B cell (primary cell): ENCODE measurements around the gene ADGRB2. TPM values are rescaled to one million over a fixed set of nuclear protein-coding genes. Genes with fewer than 3 reads are reported as not detected.

Experiments
- ATAC-seq: fragments of 200-7000 bp; cut with Tn5 transposase; one replicate; pipeline ENCODE4 v1.10.0; 2021; ENCODE audit warnings: low read depth, mild to moderate bottlenecking, moderate number of reproducible peaks, moderate library complexity
- CTCF ChIA-PET: fragments of 350-600 bp; sonication (Branson Sonifier 250); formaldehyde crosslinking; loops from one replicate; lab custom pipeline; 2021; ENCODE audit warnings: antibody characterized with exemption, inconsistent platforms; lab: Charles Lee
- POLR2A ChIA-PET: fragments of 350-600 bp; sonication (Branson Sonifier 250); formaldehyde crosslinking; loops from one replicate; lab custom pipeline; 2021; ENCODE audit warnings: antibody characterized with exemption; lab: Charles Lee
- DNase-seq: peaks from one replicate; pipeline ENCODE4 v3.0.0; 2013
- H2AFZ ChIP-seq: 2 replicates; pipeline ENCODE4 v1.6.1; 2012; ENCODE audit warnings: mild to moderate bottlenecking, low read depth, low read length; ENCODE audit not compliant: insufficient read depth, poor library complexity, severe bottlenecking
- H3K27ac ChIP-seq, 2 donors: 1 replicate in 1 of 2; 2 replicates in 1 of 2; pipeline ENCODE4 v1.5.1; 2012 to 2013; ENCODE audit warnings: low read length in 2 of 2, mild to moderate bottlenecking in 2 of 2, moderate library complexity in 1 of 2
- H3K27me3 ChIP-seq, 4 experiments: fragments of 200-600 bp in 1 of 4; sonication (generic) in 1 of 4; replicated peaks in 1 of 4; 1 replicate in 2 of 4; 2 replicates in 2 of 4; pipeline versions ENCODE4 v1.6.1 to v1.7.0; 2013 to 2016; ENCODE audit warnings: low read length in 3 of 4, mild to moderate bottlenecking in 2 of 4, mixed read lengths in 1 of 4, moderate library complexity in 1 of 4; ENCODE audit not compliant: insufficient read depth in 4 of 4, control insufficient read depth in 3 of 4; ENCODE audit errors: control extremely low read depth in 1 of 4
- H3K36me3 ChIP-seq, 2 experiments: replicated peaks in 1 of 2; 1 replicate in 1 of 2; 2 replicates in 1 of 2; pipeline versions ENCODE4 v1.6.1 to v1.7.1; 2013; ENCODE audit warnings: low read length in 1 of 2; ENCODE audit not compliant: insufficient read depth in 2 of 2, control insufficient read depth in 1 of 2; ENCODE audit errors: control extremely low read depth in 1 of 2, extremely low read depth in 1 of 2
- H3K4me1 ChIP-seq, 2 donors: fragments of 200-600 bp in 1 of 2; sonication (generic) in 1 of 2; 1 replicate in 1 of 2; 2 replicates in 1 of 2; pipeline versions ENCODE4 v1.5.1 to v1.6.1; 2013 to 2017; ENCODE audit warnings: low read length in 2 of 2; ENCODE audit not compliant: control insufficient read depth in 2 of 2, insufficient read depth in 2 of 2
- H3K4me2 ChIP-seq: replicated peaks from 2 replicates; pipeline ENCODE3; 2012; ENCODE audit warnings: mild to moderate bottlenecking, low read depth, low read length; ENCODE audit not compliant: poor library complexity, severe bottlenecking
- H3K4me3 ChIP-seq, 5 experiments: fragments of 200-600 bp in 1 of 5; sonication (generic) in 1 of 5; 1 replicate in 3 of 5; 2 replicates in 2 of 5; pipeline versions ENCODE4 v1.5.1 to v1.7.0; 2011 to 2016; ENCODE audit warnings: low read length in 4 of 5, mild to moderate bottlenecking in 4 of 5, low read depth in 2 of 5, control low read depth in 1 of 5, moderate library complexity in 1 of 5; ENCODE audit not compliant: insufficient read depth in 1 of 5; ENCODE audit errors: control extremely low read depth in 1 of 5, extremely low read depth in 1 of 5
- H3K79me2 ChIP-seq: fragments of 200-600 bp; sonication (generic); one replicate; pipeline ENCODE4 v1.6.0; 2016; ENCODE audit warnings: low read length; ENCODE audit not compliant: control insufficient read depth, insufficient read depth
- H3K9ac ChIP-seq: fragments of 200-600 bp; sonication (generic); 2 replicates; pipeline ENCODE4 v1.6.1; 2017; ENCODE audit warnings: mild to moderate bottlenecking, low read length, moderate library complexity
- H3K9me3 ChIP-seq, 3 donors: one replicate each; pipeline versions ENCODE4 v1.6.1 to v1.7.1; 2013; ENCODE audit warnings: low read length in 2 of 3; ENCODE audit not compliant: control insufficient read depth in 2 of 3, insufficient read depth in 1 of 3; ENCODE audit errors: control extremely low read depth in 1 of 3
- H4K20me1 ChIP-seq: 2 replicates; pipeline ENCODE4 v1.6.0; 2012; ENCODE audit warnings: mild to moderate bottlenecking, low read length; ENCODE audit not compliant: insufficient read depth, control insufficient read depth, poor library complexity, severe bottlenecking
- H3K27ac Mint-ChIP-seq: one replicate; pipeline ENCODE4 v1.8.0; 2021; ENCODE audit warnings: mixed read lengths
- H3K27me3 Mint-ChIP-seq: one replicate; pipeline ENCODE4 v1.8.0; 2021; ENCODE audit warnings: mixed read lengths
- H3K4me1 Mint-ChIP-seq: one replicate; pipeline ENCODE4 v1.8.0; 2021; ENCODE audit warnings: mixed read lengths
- H3K4me3 Mint-ChIP-seq: one replicate; pipeline ENCODE4 v1.8.0; 2021; ENCODE audit warnings: mixed read lengths
- H3K9me3 Mint-ChIP-seq: one replicate; pipeline ENCODE4 v1.8.0; 2022; ENCODE audit warnings: mixed read lengths; ENCODE audit not compliant: insufficient read depth
- CTCF ChIP-seq: fragments of 200-600 bp; IDR thresholded peaks from one replicate; pipeline ENCODE4 v1.8.0; 2022; ENCODE audit warnings: antibody characterized with exemption, mild to moderate bottlenecking
- EZH2 ChIP-seq: IDR thresholded peaks from 2 replicates; pipeline ENCODE4 v1.6.1; 2012; ENCODE audit warnings: borderline replicate concordance, low read depth, mild to moderate bottlenecking, moderate library complexity, low read length; ENCODE audit not compliant: insufficient read depth, poor library complexity, severe bottlenecking
- WGBS: methylation state at CpG from one replicate; pipeline ENCODE4 v1.1.5; 2013; ENCODE audit warnings: missing lambda C conversion rate; ENCODE audit not compliant: insufficient coverage; 5-methylcytosine and 5-hydroxymethylcytosine counted together
- intact Hi-C: fragments of 100-400 bp; cut with micrococcal nuclease; formaldehyde crosslinking; loops from one replicate; pipeline ENCODE4 v1.10.0; 2022
- polyA plus RNA-seq: library from polyadenylated mRNA; depleted of rRNA; stranded (reverse); fragments of >200 nt; gene quantifications from 2 replicates; pipeline ENCODE4 v1.2.3, GENCODE V29; 2012
- total RNA-seq, 2 donors: library from RNA; stranded (reverse); fragments of 120-200 nt in 1 of 2; gene quantifications; 1 replicate in 1 of 2; 2 replicates in 1 of 2; pipeline versions ENCODE4 v1.2.3 to v1.2.4, GENCODE V29; 2013 to 2022

Gene ADGRB2
- total and polyA plus RNA-seq, 2 donors (not counting 1 experiment from before 2014, with no cell fraction given): 1.9 to 2.7 TPM

GRCh38 chr1:31694069-31694963, 69.8 kb downstream of the ADGRB2 start:
- H3K27ac Mint-ChIP-seq: no peak overlapping the region
- Histone ChIP-seq H4K20me1 (no peaks in the 10 kb centered on the region), H3K36me3 (no peaks in the 10 kb centered on the region), H3K4me2 (no peak overlapping the region), H3K9me3 (no peaks in the 10 kb centered on the region), H3K9ac (no peak overlapping the region), H3K4me1 (peaks cover 3 to 4% of the 10 kb centered on the region in 2 donors), H3K27ac (no peak overlapping the region), H3K79me2 (no peaks in the 10 kb centered on the region), H3K4me3 (no peak overlapping the region), H3K27me3 (peaks cover 0 to 2% (median 0%) of the 10 kb centered on the region in 4 experiments), H2AFZ (no peak overlapping the region)
- DNase-seq (no peak), ATAC-seq (no peak)
- CTCF ChIA-PET: no interaction called here
- POLR2A ChIA-PET: no interaction called here
- no peak for TF ChIP-seq EZH2
- no peak for TF ChIP-seq CTCF
- no peaks in the 10 kb centered on the region for H3K9me3 Mint-ChIP-seq
- intact Hi-C loops: no loop called here
- no peaks in the 10 kb centered on the region for H3K27me3 Mint-ChIP-seq
- WGBS: 79% methylated on average over 11 of the region's 12 CpGs
- H3K4me1 Mint-ChIP-seq: peaks cover 4% of the 10 kb centered on the region
- H3K4me3 Mint-ChIP-seq: no peak overlapping the region

GRCh38 chr1:31693231-31693630, 70.9 kb downstream of the ADGRB2 start:
- TF ChIP-seq EZH2 (no peak), CTCF (no peak)
- ATAC-seq (no peak), DNase-seq (no peak)
- H3K9me3 Mint-ChIP-seq: no peaks in the 10 kb centered on the region
- Histone ChIP-seq H4K20me1 (no peaks in the 10 kb centered on the region), H3K36me3 (no peaks in the 10 kb centered on the region), H3K27me3 (peaks cover 0 to 2% (median 0%) of the 10 kb centered on the region in 4 experiments), H3K27ac (no peak overlapping the region), H3K9me3 (no peaks in the 10 kb centered on the region), H2AFZ (no peak overlapping the region), H3K79me2 (no peaks in the 10 kb centered on the region), H3K4me3 (no peak overlapping the region), H3K4me1 (no peaks in the 10 kb centered on the region), H3K4me2 (no peak overlapping the region), H3K9ac (no peak overlapping the region)
- no peaks in the 10 kb centered on the region for H3K4me1 Mint-ChIP-seq
- no peak overlapping the region for H3K27ac Mint-ChIP-seq
- ChIA-PET CTCF (no interaction called here), POLR2A (no interaction called here)
- peaks cover 3% of the 10 kb centered on the region for H3K27me3 Mint-ChIP-seq
- H3K4me3 Mint-ChIP-seq: no peak overlapping the region
- intact Hi-C loops: no loop called here
- 92% methylated on average over 10 of the region's 10 CpGs for WGBS
